K562 (cell line): ENCODE results near the gene ZNF862. TPM values are rescaled to one million over a fixed set of nuclear protein-coding genes. Genes with fewer than 3 reads are reported as not detected.
A peak's percentile ranks its signal among the peaks of the same experiment; 100 is the strongest.

Source experiments
- EWSR1 ChIP-seq: fragments of 450-650 bp; IDR thresholded peaks from 2 replicates; pipeline ENCODE4 v1.6.1; 2018; ENCODE audit warnings: borderline replicate concordance, mild to moderate bottlenecking, low read depth, moderate library complexity; ENCODE audit not compliant: partially characterized antibody
- JUND ChIP-seq, 2 experiments: IDR thresholded peaks; 2 replicates in 1 of 2; 3 replicates in 1 of 2; pipeline ENCODE4 v1.6.1; 2011; ENCODE audit warnings: borderline replicate concordance in 2 of 2, low read depth in 2 of 2, low read length in 2 of 2, improper control_type of control experiment in 1 of 2, missing biosample characterization in 1 of 2, missing genetic modification characterization in 1 of 2, missing genetic modification reagents in 1 of 2
- KDM2B ChIP-seq: fragments of 250-450 bp; sonication (Bioruptor Pico); IDR thresholded peaks from 2 replicates; pipeline ENCODE4 v1.8.0; 2021; ENCODE audit warnings: mild to moderate bottlenecking, moderate library complexity
- MYC ChIP-seq, 2 experiments: fragments of 250-450 bp in 1 of 2; sonication (Bioruptor Pico) in 1 of 2; IDR thresholded peaks; 2 replicates each; pipeline versions ENCODE4 v1.5.1 to v1.6.1; 2012 to 2021; ENCODE audit warnings: low read depth in 2 of 2, borderline replicate concordance in 1 of 2, improper control_type of control experiment in 1 of 2, low read length in 1 of 2, mild to moderate bottlenecking in 1 of 2, moderate library complexity in 1 of 2
- OTX1 ChIP-seq: fragments of 450-650 bp; formaldehyde crosslinking; IDR thresholded peaks from 2 replicates; pipeline ENCODE4 v1.4.0; 2022; ENCODE audit warnings: mild to moderate bottlenecking
- RB1 ChIP-seq: fragments of 450-650 bp; IDR thresholded peaks from 2 replicates; pipeline ENCODE4 v1.6.1; 2017; ENCODE audit warnings: low read depth, mild to moderate bottlenecking
- RBM39 ChIP-seq: fragments of 200-400 bp; formaldehyde crosslinking; optimal IDR thresholded peaks from 2 replicates; pipeline ENCODE3; 2018; ENCODE audit warnings: low read depth, low read length
- STAT5B ChIP-seq: fragments of 250-450 bp; sonication (Bioruptor Pico); IDR thresholded peaks from 2 replicates; pipeline ENCODE4 v1.8.0; 2021; ENCODE audit warnings: mild to moderate bottlenecking, inconsistent platforms
- ZNF146 ChIP-seq: IDR thresholded peaks from one replicate; pipeline ENCODE4 v1.6.1; 2018; ENCODE audit warnings: missing compliant biosample characterization; ENCODE audit not compliant: unreplicated experiment
- polyA plus RNA-seq, 8 experiments: library from polyadenylated mRNA; depleted of rRNA in 4 of 8; stranded (reverse) in 5 of 8; unstranded in 3 of 8; fragments of >200 nt; fragmentation: Nextera tagmentation in 2 of 8; fragmentation: Illumina TruSeq in 1 of 8; extraction: Ambion mirVana in 2 of 8; extraction: Trizol in 1 of 8; gene quantifications; 2 replicates each; pipeline versions ENCODE4 v1.2.1 to v1.2.3, GENCODE V29; 2011 to 2014; ENCODE audit warnings: inconsistent platforms in 1 of 8, missing spikeins in 1 of 8
- total RNA-seq, 7 experiments: library from RNA; depleted of rRNA in 6 of 7; stranded (reverse); fragments of >200 nt in 6 of 7; fragmentation: Illumina TruSeq in 2 of 7; extraction: Trizol in 2 of 7; gene quantifications; 2 replicates each; pipeline versions ENCODE4 v1.2.1 to v1.2.3, GENCODE V29; 2011 to 2021; ENCODE audit warnings: low replicate concordance in 1 of 7
- TF ChIP-seq, protein P1 (sequence below), 2 experiments: fragments of 450-650 bp; IDR thresholded peaks; 2 replicates each; pipeline ENCODE4 v1.6.1; 2016; ENCODE audit warnings: mild to moderate bottlenecking in 2 of 2, borderline replicate concordance in 1 of 2, low read depth in 1 of 2, moderate library complexity in 1 of 2
- TF ChIP-seq, protein P2 (sequence below): fragments of 200-800 bp; sonication (Bioruptor generic); IDR thresholded peaks from 2 replicates; pipeline ENCODE4 v1.6.1; 2017; ENCODE audit warnings: missing genetic modification characterization, missing compliant biosample characterization

ZNF862 gene
- total and polyA plus RNA-seq, 9 of the 15 experiments (the other 6 are each of a cell fraction or from before 2014, with no cell fraction given) = 1.1 to 3.9 (median 2.6) TPM

- TF ChIP-seq EWSR1 = no peak
- TF ChIP-seq KDM2B (CRISPR knock-in tag) = no peak
- TF ChIP-seq, protein P1, sequence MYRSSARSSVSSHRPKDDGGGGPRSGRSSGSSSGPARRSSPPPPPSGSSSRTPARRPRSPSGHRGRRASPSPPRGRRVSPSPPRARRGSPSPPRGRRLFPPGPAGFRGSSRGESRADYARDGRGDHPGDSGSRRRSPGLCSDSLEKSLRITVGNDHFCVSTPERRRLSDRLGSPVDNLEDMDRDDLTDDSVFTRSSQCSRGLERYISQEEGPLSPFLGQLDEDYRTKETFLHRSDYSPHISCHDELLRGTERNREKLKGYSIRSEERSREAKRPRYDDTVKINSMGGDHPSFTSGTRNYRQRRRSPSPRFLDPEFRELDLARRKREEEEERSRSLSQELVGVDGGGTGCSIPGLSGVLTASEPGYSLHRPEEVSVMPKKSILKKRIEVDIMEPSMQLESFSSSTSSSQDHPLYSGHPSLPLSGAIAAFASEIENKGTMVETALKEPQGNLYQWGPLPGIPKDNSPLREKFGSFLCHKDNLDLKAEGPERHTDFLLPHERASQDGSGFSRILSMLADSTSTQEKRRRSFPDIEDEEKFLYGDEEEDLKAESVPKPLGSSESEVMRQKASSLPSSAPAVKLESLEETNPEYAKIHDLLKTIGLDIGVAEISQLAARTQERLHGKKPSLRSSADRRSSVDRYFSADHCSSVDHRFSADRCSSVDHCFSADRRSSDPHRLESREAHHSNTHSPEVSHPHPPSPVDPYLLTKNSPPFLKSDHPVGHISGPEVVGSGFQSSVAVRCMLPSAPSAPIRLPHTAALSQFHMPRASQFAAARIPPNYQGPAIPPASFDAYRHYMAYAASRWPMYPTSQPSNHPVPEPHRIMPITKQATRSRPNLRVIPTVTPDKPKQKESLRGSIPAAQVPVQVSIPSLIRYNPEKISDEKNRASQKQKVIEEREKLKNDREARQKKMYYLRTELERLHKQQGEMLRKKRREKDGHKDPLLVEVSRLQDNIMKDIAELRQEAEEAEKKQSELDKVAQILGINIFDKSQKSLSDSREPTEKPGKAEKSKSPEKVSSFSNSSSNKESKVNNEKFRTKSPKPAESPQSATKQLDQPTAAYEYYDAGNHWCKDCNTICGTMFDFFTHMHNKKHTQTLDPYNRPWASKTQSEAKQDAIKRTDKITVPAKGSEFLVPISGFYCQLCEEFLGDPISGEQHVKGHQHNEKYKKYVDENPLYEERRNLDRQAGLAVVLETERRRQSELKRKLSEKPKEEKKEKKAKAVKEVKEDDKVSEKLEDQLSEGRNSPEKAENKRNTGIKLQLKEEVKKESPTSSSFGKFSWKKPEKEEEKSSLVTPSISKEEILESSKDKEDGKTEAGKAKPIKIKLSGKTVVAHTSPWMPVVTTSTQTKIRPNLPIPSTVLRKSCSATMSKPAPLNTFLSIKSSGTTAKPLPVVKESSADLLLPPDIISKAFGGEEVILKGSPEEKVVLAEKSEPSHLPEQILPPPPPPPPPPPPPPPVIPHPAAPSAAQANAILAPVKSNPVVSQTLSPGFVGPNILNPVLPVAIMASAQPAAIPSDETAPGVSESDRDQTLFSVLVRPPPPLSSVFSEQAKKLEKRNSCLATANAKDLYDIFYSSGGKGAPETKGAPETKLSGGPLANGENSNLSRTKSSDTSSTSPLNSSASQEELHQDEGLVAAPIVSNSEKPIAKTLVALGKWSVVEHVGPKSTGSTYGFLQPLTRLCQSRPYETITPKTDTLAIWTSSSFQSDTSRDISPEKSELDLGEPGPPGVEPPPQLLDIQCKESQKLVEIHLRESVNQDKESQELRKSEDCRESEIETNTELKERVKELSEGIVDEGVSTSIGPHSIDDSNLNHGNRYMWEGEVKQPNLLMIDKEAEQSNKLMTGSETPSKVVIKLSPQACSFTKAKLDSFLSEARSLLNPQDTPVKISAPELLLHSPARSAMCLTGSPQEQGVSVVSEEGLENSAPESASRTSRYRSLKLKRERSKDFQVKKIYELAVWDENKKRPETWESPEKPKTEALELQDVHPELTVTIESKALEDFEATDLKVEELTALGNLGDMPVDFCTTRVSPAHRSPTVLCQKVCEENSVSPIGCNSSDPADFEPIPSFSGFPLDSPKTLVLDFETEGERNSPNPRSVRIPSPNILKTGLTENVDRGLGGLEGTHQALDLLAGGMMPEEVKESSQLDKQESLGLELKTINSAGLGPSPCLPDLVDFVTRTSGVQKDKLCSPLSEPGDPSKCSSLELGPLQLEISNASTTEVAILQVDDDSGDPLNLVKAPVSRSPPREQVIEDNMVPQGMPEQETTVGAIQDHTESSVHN (IDR thresholded peaks at IDR 0.05; ENCODE audit: borderline replicate concordance in 1 of 2, low read depth in 1 of 2) = no peak
- no peak for TF ChIP-seq STAT5B (CRISPR knock-in tag)
- TF ChIP-seq, protein P2, sequence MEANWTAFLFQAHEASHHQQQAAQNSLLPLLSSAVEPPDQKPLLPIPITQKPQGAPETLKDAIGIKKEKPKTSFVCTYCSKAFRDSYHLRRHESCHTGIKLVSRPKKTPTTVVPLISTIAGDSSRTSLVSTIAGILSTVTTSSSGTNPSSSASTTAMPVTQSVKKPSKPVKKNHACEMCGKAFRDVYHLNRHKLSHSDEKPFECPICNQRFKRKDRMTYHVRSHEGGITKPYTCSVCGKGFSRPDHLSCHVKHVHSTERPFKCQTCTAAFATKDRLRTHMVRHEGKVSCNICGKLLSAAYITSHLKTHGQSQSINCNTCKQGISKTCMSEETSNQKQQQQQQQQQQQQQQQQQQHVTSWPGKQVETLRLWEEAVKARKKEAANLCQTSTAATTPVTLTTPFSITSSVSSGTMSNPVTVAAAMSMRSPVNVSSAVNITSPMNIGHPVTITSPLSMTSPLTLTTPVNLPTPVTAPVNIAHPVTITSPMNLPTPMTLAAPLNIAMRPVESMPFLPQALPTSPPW (CRISPR knock-in tag) = no peak
- TF ChIP-seq JUND (IDR thresholded peaks at IDR 0.05; ENCODE audit: borderline replicate concordance, low read depth, low read length) = peak; percentile 40
- no peak; the same call in 2 of the 3 replicates for TF ChIP-seq JUND (tag; IDR thresholded peaks at IDR 0.05; ENCODE audit: borderline replicate concordance, low read depth, low read length)
- no peak for TF ChIP-seq ZNF146
- TF ChIP-seq OTX1 (CRISPR knock-in tag) = no peak
- peak; percentile 66; the same call in 1 of the 2 replicates for TF ChIP-seq RB1
- TF ChIP-seq MYC (IDR thresholded peaks at IDR 0.05; ENCODE audit: low read depth, low read length) = peak; percentile 50
- TF ChIP-seq MYC (CRISPR knock-in tag; IDR thresholded peaks at IDR 0.05; ENCODE audit: borderline replicate concordance, low read depth) = no peak
- TF ChIP-seq RBM39 = no peak
These were observed 22.9 kb downstream of the ZNF862 start (continued) for GRCh38 chr7:149860821-149861727.
